Suprapubic skin (tissue), 3 donors: ENCODE results near the gene UBTD1.

ENCODE experiments used
- CTCF ChIP-seq, 2 donors: fragments of 200-600 bp in 1 of 2; fragments of 450-650 bp in 1 of 2; sonication (generic) in 1 of 2; IDR thresholded peaks; one replicate each; pipeline ENCODE4 v1.5.1; 2016 to 2019; ENCODE audit warnings: antibody characterized with exemption in 2 of 2, mild to moderate bottlenecking in 1 of 2, moderate library complexity in 1 of 2
- POLR2A ChIP-seq, 2 donors: fragments of 450-650 bp; IDR thresholded peaks; one replicate each; pipeline ENCODE4 v1.6.1; 2017; ENCODE audit warnings: antibody characterized with exemption in 2 of 2, mild to moderate bottlenecking in 2 of 2, moderate library complexity in 2 of 2

- TF ChIP-seq CTCF (IDR thresholded peaks at IDR 0.05) (no peak), POLR2A (IDR thresholded peaks at IDR 0.05) (no peak)
Measured at GRCh38 chr10:97520978-97521761, 22.4 kb downstream of the UBTD1 start.
